EH (cell line): ENCODE data around the gene BCORL1.

Experiments used
- DNase-seq: peaks from one replicate; pipeline ENCODE4 v3.0.0-alpha.2; 2015; ENCODE audit warnings: low read depth

The BCORL1 gene

DNA sequence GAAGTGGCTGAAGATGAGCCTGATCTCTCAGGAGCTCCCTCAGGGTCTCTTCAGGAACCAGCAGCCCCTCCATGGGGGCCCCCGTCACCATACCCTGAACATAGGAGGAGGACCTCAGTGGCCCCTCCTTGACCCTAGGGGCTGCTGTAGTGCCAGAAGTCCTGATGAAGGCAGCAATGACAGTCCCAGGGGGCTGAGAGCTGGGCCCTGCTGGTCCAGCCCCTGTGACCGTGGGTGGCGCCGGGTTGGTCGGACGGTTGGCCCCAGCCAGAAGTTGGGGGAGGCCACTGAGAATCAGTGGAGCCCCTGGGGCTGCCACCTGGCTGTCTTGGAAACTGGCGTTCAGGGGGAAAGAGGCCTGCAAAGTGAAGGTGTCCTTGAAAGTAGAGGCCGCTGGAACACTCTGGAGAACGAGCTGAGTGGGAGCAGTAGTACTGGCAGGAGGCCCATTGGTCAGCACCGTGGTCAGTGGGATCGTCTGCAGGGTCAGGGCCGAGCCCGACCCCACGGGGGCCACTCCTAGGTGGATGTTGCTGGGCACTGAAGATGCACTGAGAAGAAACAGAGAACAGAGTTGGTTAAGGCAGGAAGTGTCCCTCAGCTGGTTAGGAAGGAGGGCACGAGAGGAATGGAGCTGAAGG lies 84.7 kb downstream of the BCORL1 start:
- DNase-seq, result no peak

DNA sequence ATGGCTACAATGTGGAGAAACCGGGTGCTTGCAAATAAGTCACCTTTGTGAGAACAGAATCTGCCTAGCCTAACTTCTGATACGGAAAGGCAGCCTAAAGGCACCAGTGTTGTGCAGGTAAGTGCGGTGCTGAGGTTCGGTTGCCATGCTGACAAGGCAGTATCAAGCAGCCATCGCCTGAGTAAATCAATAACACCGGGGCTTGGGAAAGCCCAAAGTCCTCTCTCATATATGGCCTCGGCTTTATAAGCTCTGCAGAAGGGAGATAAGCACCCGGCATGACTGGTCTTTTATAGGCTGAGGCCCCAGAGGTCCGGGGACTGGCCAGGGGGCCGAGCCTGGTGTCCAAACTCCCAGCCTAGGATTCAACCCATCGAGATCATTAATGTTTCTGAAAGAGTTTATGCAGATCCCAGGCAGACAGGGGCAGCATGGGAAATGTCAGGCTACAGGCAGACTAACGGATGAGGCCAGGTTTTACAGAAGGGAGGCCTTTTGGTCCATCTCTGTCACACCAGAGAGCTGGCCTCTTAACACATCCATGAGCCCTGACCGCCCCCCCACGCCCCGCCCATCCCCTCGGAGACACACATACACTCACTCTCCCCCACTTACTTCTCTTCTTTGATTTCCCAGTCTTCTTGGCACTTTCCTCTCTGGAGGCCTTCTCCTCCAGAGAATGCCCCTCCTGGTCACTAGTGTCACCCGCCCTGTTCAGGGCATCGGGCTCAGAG lies 89.3 kb downstream of the BCORL1 start:
- no peak for DNase-seq

DNA sequence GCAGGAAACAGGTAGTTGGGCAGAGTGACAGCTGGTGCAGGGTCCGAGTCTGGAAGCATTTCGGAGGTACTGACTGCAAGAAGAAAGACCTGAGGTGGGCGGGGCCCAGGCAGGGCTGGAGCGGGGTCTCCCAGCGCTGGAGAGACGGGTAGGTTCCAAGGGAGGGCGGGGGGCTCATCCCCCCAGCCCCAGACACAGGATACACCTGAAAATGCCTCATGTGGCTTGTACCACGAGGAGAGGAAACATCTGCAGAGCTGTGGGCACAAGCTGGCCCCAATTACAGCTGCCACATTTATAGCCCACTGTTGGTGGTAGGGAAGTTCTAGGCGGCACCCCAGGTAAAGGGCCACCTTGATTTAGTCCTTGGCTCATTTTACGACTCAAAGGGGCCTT lies 89.9 kb downstream of the BCORL1 start:
- DNase-seq, result no peak

DNA sequence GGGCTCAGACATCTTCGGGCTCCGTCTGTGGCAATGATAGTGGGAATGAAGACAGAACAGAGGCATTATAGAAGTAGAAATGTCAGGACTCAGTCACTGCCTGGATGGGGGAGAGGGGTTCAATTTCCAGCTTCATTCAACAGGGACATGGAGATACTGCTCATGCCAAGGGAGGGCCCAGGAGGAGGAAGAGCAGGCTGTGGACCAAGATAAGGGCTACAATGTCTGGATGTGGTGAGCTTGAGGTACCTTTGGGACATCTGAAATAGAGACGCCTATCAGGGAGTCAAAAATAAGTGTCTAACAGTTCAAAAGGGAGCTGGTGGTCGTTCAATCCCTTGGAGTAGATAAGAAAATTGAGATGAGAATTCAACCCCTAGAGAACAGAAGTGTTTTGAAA lies 93.3 kb downstream of the BCORL1 start:
- no peak for DNase-seq

DNA sequence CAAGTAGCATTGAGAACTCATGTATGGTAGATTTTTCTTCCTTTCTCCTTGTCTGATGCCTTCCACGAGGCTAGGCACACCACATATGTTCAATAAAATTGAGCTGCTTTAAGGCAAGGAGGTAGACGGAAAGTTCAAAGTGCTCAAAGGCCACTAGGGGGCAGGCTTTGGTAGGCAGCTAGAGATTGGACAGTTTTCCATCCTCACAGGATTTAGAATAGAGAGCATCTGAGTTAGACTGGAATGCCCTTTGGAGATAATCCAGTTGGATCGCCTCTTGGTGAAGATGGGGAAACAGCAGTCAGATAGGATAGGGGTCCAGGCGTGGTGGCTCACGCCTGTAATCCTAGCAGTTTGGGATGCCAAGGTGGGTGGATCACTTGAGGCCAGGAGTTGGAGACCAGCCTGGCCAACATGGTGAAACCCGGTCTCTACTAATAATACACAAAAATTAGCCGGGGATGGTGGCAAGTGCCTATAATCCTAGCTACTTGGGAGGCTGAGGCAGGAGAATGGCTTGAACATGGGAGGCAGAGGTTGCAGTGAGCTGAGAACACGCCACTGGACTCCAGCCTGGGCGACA lies 97.5 kb downstream of the BCORL1 start:
- peak; percentile 79 for DNase-seq

DNA sequence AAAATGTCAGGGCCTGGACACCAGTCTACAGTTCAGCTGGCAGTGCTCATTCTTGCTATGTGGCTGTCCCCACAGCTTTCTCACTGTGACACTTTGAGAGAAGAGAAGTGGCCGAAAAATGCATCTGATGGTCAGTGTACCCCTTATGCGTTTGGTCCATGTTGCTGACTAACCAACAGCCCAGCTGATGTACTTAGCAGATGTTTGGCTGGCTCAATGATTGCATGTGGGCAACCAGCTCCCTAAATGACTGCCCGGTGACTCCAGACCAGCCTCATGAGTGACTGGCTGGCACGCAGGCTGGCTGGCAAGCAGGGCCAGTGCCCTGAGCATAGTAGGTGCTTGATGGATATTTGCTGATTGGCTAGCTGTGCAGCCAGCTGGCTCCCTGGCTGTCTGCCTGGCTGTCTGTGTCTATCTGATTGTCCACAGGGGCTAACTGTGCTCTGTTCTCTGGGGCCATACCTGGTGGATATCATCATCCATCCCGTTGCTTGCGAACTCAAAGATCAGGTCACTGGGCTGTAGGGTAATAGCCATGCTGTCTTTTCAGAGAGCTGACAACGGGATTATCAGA lies 98.4 kb downstream of the BCORL1 start:
- no peak for DNase-seq

DNA sequence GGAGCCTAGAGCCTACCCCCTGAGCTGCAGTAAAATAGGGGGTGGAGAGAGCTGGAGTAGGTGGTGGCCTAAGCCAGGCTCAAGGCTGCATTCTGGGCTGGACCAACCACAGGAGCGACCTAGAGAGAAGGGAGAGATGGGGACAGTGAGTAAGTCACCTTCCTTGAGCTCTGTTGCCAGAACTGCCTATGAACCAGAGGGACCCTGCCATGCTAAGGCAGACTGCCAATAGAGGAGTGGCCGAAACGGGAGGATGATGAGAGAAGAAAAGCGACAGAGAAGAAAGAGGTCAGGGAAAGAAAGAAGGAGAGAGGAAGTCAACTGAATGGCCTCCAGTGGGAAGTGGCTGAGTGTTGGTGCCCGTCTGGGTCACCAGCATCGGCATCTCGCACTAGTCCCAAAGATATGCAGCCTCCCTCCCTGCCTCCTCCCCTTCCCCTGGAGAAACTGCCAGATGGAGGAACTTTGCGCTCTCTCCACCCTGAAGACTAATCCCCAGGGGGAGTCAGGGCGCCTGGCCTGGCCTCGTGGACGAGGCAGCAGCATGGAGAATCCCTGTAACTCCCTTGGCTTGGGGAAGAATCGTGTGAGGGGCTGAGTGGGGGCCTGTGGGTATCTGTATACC lies 99.1 kb downstream of the BCORL1 start:
- peak; percentile 40 for DNase-seq

DNA sequence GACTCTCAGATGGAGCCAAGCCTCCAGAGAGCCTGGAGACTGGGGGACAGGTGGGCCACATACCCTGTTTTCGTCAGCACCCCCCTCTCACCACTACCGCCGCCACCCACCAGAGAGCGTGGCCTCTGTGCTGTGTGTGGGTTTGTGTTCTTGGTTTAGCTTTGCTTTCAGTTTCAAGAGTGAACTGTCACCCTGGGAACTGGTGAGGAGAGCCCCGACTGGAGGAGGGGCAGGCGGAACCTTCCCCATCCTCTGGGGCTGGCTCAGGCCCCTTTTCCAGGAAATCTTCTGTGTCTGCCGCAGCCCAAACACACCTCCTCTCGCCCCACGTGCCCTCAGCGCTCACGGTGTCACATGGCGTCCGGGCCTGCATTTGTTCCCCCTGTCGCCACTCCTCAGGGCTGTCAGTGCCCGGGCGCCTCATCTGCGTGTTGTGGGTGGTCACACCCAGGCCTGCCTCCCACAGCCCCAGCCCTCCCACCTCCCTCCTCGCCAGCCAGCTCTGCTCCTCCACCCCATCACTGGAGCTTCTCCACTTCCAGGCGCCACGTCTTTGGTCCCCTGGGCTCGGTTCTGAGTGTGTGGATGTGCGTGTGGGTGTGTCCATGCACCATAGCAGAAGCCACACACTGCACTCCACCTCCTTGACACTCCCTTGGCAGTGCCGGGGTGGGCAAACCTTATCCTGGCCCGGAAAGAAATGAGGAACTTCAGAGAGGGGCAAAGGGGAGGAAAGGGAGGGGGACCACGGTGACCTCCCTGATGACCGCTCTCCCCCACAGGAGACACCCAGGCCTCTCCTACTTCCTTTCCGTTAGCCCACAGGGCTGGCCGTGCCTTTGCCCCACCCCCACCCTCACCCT lies 100.0 kb downstream of the BCORL1 start:
- peak; percentile 18 for DNase-seq

DNA sequence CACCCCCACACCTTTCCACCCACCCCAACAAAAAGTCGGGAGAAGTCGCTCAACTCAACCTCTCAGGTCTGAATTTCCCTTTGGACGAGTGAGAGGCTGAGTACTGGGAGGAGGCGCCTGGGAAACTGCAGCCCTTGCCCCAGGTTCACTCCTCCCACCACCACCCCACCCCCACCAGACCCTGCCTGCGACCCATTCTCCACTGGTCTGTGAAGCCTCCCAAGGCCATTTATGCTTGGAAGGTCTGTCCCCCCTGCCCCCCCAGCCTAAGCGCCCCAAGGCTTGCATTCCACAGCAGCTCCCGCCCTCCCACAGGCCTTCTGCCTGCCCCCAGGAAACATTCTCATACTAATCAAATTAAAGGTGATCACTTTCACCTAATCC lies 100.7 kb downstream of the BCORL1 start:
- DNase-seq, result peak; percentile 29

DNA sequence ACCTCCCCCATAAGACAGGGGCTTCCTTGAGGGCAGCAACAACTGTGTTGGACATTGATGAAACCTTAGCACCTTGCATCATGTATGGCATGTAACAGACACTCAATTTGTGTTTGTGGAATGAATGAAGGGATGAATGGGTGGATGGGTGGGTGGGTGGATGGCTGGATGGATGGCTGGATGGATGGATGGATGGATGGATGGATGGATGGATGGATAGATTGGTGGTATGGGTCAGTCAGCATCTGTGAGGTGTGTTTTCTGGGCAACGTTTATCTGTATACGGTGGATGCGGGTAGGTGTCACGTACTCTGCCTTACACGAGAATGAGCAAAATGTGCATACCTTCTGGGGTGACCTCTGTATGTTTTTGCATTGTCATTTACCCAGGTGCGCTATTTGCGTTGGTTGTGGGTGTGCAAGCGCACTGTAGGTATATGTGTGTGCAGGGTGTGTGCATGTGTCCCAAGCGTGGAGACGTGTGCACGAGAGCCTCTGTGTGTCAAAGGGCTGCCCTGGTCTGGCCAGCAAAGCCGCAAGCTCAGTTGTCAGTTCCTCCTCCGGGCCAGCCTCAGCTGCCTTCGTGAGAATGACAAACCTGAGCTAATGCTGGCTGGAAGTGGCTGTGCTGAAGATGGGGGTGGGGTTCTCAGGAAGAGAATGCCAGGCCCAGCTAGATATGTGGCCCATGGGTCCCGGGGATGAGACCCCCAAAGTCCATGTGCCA lies 101.4 kb downstream of the BCORL1 start:
- DNase-seq, result no peak

DNA sequence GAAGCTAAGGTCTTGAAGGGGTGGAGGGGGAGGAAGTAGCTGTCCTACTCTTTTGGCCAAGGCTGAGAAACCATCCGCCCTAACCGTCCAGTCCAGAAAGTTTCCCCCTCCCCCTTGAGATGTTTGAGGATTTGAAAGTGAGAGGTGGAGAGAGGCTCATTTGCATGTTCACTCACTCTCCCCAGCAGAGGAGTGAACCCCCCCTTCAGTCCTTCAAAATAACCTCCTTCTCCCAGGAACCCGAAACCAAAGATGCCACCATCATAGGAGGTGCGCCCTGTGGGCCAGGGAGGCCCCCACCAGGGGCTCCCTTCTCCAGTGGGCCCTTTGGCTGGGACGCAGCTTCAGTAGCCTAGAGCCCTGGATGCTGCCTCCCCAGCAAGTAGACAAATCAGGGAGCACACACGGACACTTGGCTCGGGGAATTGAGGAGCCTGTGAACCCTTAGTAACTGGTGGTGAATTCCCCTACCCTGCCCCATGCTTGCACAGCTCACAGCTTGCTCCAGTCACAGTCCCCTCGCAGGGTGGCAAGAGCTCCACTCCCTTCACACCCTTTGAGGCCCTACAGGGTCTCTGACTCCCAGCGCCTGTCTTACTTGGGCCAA lies 102.3 kb downstream of the BCORL1 start:
- no peak for DNase-seq

DNA sequence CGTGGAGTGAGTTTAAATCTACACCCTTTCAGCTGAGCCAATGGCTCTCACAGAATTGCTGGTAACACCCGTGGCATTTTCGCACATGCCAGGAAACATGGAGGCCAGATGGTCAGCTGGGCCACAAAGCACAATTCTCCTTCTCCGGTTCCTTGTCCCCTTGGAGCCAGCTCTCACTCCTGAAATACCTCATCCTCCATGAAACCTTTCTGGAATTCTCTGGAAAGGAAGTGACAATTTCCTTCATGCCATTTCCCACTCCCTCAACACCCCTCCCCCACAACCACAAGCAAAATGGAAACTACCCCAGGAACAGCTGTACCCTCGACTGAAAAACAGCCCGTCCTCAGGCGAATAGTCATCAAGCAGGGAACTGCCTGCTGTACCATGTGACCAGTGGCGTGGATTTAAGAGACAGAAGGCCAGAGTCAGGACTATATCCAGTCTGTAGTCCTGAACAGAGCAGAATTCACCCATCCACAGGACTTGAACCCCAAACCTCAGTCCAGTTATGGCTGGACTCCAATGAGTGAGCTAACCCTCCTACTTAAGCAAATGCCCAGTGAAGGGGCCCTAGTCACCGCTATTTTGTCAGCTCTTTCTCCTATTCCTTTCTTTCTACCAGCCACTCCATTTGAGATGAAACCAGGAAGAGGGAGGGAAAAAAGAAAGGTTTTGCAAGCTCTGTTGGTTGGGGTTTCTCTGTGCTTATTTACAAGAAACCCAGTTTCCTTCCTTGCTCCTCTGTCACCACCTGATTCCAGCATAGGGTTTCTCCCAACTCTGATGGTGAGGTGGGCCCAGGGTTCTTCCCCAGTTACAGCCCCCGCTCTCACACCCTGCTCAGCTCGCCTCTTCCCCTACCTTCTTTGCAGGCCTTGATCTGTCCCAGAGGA lies 103.4 kb downstream of the BCORL1 start:
- peak; percentile 72 for DNase-seq

DNA sequence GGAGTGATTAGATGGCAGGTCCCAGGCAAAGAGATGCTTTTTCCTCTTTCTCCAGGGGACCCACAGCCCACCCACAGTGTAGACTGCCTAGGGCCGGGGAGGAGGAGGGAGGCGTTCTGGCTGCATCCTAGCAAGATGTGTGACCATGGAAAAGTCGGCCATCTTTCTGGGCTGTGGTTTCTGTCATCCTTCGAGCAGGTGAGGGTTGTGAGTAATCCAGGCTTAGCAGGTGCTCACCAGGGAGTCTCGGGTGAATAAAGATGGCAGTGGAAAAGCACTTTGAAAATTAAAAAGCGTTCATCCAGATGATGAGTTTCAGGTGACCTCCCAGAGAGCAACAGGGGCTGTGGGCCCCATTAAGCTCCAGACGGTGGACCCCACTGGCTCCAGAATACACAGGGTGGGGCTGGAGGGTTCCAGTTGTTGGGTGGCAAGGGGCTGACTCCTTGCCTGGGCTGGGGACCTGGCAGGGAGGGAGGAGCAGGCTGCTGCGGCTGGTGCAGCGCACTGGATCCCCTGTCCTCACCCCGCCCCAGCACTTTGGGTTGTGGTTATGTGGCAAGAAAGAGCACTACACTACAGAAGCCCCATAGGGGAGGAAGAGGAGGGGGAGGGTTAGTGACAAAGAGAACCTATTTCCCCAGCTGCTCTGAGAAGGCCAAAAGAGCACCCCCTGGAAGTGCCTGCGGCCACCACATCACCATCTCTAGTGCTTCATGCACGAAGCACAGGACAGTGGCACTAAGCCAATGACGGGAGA lies 104.2 kb downstream of the BCORL1 start:
- DNase-seq, result no peak

DNA sequence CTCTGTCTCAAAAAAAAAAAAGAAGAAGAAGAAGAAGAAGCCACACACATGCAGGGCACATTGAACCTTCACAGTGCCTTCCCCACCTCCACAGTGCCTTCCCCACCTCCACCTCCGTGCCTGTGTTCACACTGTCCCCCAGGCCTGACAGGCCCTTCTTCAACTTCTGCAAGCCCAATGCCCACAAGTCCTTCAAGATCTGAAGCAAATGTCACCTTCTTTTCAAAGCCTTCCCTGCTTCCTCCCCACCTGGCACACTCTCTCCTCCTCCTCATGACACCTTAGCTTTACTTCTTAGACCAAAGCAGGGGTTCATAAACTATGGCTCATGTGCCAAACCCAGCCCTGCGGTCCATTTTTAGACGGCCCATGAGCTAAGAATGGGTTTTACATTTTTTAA lies 107.9 kb downstream of the BCORL1 start:
- DNase-seq, result no peak

DNA sequence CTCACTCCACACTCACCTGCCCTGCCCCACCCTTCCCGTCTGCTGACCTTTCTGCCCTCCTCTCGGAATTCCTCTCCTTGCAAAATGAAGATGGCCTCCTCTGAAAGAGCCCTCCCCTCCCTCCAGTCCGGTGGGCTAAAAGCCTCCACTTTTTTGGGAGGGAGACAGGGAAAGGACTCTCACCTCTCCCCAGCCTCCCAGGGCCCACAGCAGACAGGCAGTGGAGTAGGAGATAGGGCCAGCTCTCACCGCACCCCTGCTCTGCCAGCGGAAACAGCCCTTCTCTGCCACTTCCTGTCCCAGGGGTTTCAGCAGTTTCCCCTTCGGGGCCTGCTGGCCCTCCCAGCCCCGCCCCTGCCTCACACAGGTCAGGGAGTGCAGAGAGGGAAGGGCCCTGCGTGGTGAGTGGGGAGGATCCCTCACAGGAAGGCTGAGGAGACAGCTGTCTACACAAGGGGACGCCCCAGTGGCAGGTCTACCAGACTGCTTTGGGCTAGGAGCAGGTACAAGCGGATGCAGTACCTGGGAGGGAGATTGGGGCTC lies 109.6 kb downstream of the BCORL1 start:
- DNase-seq, result no peak

DNA sequence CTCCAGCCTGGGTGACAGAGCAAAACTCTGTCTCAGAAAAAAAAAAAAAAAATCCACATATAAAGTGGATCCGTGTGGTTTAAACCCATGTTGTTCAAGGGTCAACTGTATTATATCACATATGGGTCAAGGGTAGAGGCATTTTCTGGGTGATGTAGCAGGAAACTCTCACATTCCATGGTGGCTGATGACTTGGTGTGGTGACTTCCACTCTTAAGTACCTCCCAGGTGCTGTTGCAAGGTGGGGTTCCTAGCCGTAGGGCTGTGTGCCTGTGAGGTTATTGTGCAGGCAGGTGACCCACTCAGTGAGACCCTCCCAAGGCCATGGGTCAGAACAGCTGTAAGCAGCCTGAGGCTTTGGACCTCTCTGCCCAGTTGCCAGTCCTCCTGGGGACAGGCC lies 110.8 kb downstream of the BCORL1 start:
- DNase-seq, result no peak

DNA sequence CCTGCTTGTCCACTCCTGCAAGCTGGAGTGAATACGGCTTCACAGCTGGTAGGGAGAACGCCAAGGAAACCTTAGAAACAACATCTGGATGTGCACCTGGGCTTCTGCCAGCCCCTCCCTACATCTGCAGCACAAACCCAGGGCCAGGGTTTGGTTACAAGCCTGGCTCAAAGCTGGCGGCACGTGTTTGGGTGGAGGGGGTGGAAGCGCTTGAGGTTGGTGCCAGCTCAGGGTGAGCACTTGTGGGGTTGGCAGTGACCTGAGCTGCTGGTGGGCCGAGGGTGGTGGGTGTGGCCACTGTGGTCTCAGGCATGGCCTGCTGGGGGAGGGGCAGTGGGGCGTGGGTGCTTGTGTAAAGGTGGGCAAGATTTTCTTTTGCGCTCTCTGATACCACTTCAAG lies 112.3 kb downstream of the BCORL1 start:
- no peak for DNase-seq

DNA sequence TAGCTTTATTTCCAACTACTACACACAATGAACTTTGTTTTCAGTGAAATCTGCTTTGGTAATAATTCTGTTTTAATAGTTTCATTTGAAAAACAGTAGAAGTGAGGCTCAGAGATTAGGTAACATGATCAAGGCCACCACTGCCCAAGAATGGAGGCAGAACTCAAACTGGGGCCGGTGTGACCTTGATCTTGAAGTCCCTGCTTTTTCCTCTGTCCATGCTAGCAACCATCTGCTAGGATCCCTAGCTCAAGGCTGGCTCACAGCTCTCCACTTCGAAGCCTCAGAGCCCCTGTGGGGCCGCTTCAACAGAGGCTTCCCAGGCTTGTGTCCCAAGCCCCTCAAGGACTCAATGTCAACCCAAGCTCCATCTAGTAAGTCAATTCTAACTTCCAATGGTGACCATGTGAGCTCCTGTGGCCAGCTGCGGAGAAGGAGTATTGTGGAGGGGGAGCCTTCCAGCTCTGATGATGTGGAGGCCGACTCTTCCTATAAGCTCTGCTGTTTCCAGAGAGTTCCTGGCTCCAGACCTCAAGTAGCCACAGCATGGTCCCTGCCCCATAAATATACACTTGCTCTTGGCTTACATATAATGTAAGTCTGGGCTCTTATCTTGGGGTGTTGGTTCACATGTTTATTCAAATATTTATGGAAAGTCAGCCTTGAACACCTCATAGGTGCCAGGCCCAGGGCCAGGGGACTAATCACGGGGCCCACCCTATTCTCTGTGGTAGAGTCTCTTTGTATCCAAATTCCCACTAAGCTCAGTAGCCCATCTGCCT lies 113.0 kb downstream of the BCORL1 start:
- DNase-seq, result no peak
